ENCODE data around the gene CD34.
"Not testable (repeated sequence)": the region's sequence is repeated elsewhere in the genome, so short reads cannot be mapped to it uniquely, and the experiment has no call there.

- not testable (repeated sequence) for TF ChIP-seq EZH2 (IDR thresholded peaks at IDR 0.05; ENCODE audit: low read depth); CTCF (conservative IDR thresholded peaks at IDR 0.05)
Measured at GRCh38 chr1:207925969-207926368, 15.0 kb upstream of the CD34 start.

Measured in PC-9 (cell line).